Testis (tissue), 3 donors: ENCODE results near the gene CCDC122. TPM values are rescaled to one million over a fixed set of nuclear protein-coding genes. Genes with fewer than 3 reads are reported as not detected.

ENCODE experiments used
- DNase-seq: peaks from one replicate; pipeline ENCODE4 v3.0.0-alpha.2; 2019
- H3K27ac ChIP-seq, 2 donors: fragments of 200-600 bp; sonication (generic); one replicate each; pipeline ENCODE4 v1.5.1; 2019
- H3K27me3 ChIP-seq: fragments of 200-600 bp; sonication (generic); one replicate; pipeline ENCODE4 v1.5.1; 2019
- H3K36me3 ChIP-seq: fragments of 200-600 bp; sonication (generic); one replicate; pipeline ENCODE4 v1.5.1; 2017; ENCODE audit warnings: low read depth; ENCODE audit errors: missing control alignments
- H3K4me1 ChIP-seq: fragments of 200-600 bp; sonication (generic); one replicate; pipeline ENCODE4 v1.5.1; 2019
- H3K4me3 ChIP-seq, 2 donors: fragments of 200-600 bp; sonication (generic); one replicate each; pipeline ENCODE4 v1.5.1; 2017 to 2019
- H3K9me3 ChIP-seq: fragments of 200-600 bp; sonication (generic); one replicate; pipeline ENCODE4 v1.5.1; 2017
- CTCF ChIP-seq, 3 experiments: fragments of 450-650 bp in 2 of 3; fragments of 200-600 bp in 1 of 3; sonication (generic) in 1 of 3; IDR thresholded peaks; one replicate each; pipeline ENCODE4 v1.5.1; 2016 to 2019; ENCODE audit warnings: antibody characterized with exemption in 3 of 3, mild to moderate bottlenecking in 2 of 3, moderate library complexity in 1 of 3
- POLR2A ChIP-seq: fragments of 450-650 bp; IDR thresholded peaks from one replicate; pipeline ENCODE4 v1.6.1; 2017; ENCODE audit warnings: antibody characterized with exemption, mild to moderate bottlenecking, moderate library complexity
- WGBS, 2 donors: methylation state at CpG; one replicate each; pipeline ENCODE4 v1.1.5; 2018; 5-methylcytosine and 5-hydroxymethylcytosine counted together
- intact Hi-C: fragments of 100-400 bp; cut with DNase I; formaldehyde crosslinking; loops from one replicate; pipeline ENCODE4 v1.15.1; 2023; ENCODE audit warnings: low total_unique reads
- polyA plus RNA-seq: library from polyadenylated mRNA; stranded (reverse); fragments of 350-450 nt; fragmentation: Illumina TruSeq; extraction: RNeasy Lipid Tissue Mini Kit (QIAGEN cat#74804); gene quantifications from one replicate; pipeline ENCODE4 v1.2.3, GENCODE V29; 2014; ENCODE audit warnings: low read depth, low replicate concordance; ENCODE audit not compliant: insufficient read depth
- total RNA-seq, 2 donors: library from RNA; depleted of rRNA; stranded (reverse); fragments of >200 nt; gene quantifications; one replicate each; pipeline ENCODE4 v1.2.3, GENCODE V29; 2016

The CCDC122 gene
- total and polyA plus RNA-seq, 3 donors from 2014 or later = 1.3 to 31.6 (median 20.6) TPM

DNA sequence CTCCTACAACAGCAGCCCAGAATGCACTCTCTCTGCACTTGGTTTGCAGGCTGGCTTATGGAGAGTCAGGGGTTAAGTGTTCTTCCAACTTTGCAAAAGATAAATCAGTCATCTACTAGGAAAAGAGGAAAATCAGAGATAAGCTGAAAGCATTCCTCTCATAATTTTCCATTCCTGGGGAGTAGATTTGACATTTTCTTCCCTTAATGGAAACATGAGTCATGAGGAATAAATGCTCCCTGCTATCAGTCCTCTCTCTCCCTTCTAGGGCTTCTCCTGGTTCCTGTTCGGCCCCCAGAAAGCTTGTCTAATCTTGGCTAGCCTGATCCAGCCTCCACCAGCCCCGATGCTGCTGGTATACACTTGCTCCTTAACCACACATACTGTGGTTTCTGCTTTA is 64.3 kb downstream of the CCDC122 start:
- H3K36me3 ChIP-seq = no peaks in the 10 kb centered on the region
- intact Hi-C loops = no loop called here
- H3K4me1 ChIP-seq = no peaks in the 10 kb centered on the region
- peak; percentile 24 for DNase-seq
- TF ChIP-seq CTCF (IDR thresholded peaks at IDR 0.05) (no peak), POLR2A (no peak)
- WGBS, 2 donors = 44 to 45% methylated on average over 2 of the region's 2 CpGs
- H3K4me3 ChIP-seq = no peak overlapping the region
- no peak overlapping the region for H3K27ac ChIP-seq
- no peaks in the 10 kb centered on the region for H3K9me3 ChIP-seq
- no peaks in the 10 kb centered on the region for H3K27me3 ChIP-seq

DNA sequence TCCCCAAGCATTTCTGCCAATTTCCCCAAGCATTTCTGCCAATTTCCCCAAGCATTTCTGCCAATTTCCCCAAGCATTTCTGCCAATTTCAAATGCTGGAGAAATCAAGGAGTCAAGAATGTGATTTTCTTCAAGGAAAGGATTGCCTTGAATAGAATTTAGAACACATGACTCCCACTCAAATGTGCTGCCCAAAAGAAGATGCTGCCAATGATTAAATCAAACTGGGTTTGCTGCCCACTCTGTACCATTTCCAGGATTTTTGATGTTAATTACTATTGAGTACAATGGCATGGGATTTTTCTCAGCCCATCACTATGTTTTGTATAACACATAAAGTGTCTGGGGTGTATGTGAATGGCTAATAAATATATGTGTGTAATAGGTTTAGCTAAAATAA is 70.9 kb downstream of the CCDC122 start:
- Histone ChIP-seq H3K4me3 (no peak overlapping the region), H3K27ac (no peak overlapping the region), H3K27me3 (no peaks in the 10 kb centered on the region), H3K4me1 (no peaks in the 10 kb centered on the region), H3K36me3 (no peaks in the 10 kb centered on the region), H3K9me3 (no peaks in the 10 kb centered on the region)
- TF ChIP-seq POLR2A (no peak), CTCF (IDR thresholded peaks at IDR 0.05) (no peak)
- DNase-seq = no peak
- intact Hi-C loops = loop anchor here (10.0 kb wide), 1 partner anchor 724 kb away; no protein-coding TSS in a partner anchor

GRCh38 chr13:43805681-43806128 is 73.8 kb downstream of the CCDC122 start:
- no peak overlapping the region for H3K27ac ChIP-seq
- intact Hi-C loops = loop anchor here (10.0 kb wide), 1 partner anchor 721 kb away; no protein-coding TSS in a partner anchor
- H3K9me3 ChIP-seq = no peaks in the 10 kb centered on the region
- TF ChIP-seq POLR2A (no peak), CTCF (IDR thresholded peaks at IDR 0.05) (no peak)
- DNase-seq = no peak
- no peaks in the 10 kb centered on the region for H3K36me3 ChIP-seq
- WGBS, 2 donors = 63 to 75% methylated on average over 5 to 6 of the region's 6 CpGs
- H3K27me3 ChIP-seq = no peaks in the 10 kb centered on the region
- H3K4me1 ChIP-seq = no peaks in the 10 kb centered on the region
- H3K4me3 ChIP-seq = no peak overlapping the region

GRCh38 chr13:43805071-43805468 is 74.5 kb downstream of the CCDC122 start:
- TF ChIP-seq CTCF (IDR thresholded peaks at IDR 0.05) (no peak), POLR2A (no peak)
- H3K4me3 ChIP-seq = no peak overlapping the region
- DNase-seq = no peak
- WGBS, 2 donors = 19 to 26% methylated on average over 3 of the region's 3 CpGs
- intact Hi-C loops = loop anchor here (10.0 kb wide), 1 partner anchor 720 kb away; no protein-coding TSS in a partner anchor
- no peaks in the 10 kb centered on the region for H3K4me1 ChIP-seq
- H3K27ac ChIP-seq = no peak overlapping the region
- no peaks in the 10 kb centered on the region for H3K9me3 ChIP-seq
- no peaks in the 10 kb centered on the region for H3K27me3 ChIP-seq
- no peaks in the 10 kb centered on the region for H3K36me3 ChIP-seq

- no peaks in the 10 kb centered on the region for H3K27me3 ChIP-seq
- TF ChIP-seq CTCF (IDR thresholded peaks at IDR 0.05) (peak in 2 of 3 experiments; percentile 45 to 59), POLR2A (no peak)
- intact Hi-C loops = loop anchor here (10.0 kb wide), 1 partner anchor 720 kb away; no protein-coding TSS in a partner anchor
Observed at GRCh38 chr13:43804461-43805070, 75.0 kb downstream of the CCDC122 start.

More at GRCh38 chr13:43804461-43805070, 75.0 kb downstream of the CCDC122 start:
- no peak overlapping the region for H3K4me3 ChIP-seq
- no peak overlapping the region for H3K27ac ChIP-seq
- H3K4me1 ChIP-seq = no peaks in the 10 kb centered on the region
- no peaks in the 10 kb centered on the region for H3K36me3 ChIP-seq
- WGBS, 2 donors = 27 to 34% methylated on average over 5 of the region's 5 CpGs
- no peaks in the 10 kb centered on the region for H3K9me3 ChIP-seq
- no peak for DNase-seq
